ENCODE data around the gene TLN1. TPM values are rescaled to one million over a fixed set of nuclear protein-coding genes. Genes with fewer than 3 reads are reported as not detected.

TLN1 gene
- total and polyA plus RNA-seq, 2 of the 4 experiments (the other 2 are of a cell fraction), result 228 to 346 TPM

DNA sequence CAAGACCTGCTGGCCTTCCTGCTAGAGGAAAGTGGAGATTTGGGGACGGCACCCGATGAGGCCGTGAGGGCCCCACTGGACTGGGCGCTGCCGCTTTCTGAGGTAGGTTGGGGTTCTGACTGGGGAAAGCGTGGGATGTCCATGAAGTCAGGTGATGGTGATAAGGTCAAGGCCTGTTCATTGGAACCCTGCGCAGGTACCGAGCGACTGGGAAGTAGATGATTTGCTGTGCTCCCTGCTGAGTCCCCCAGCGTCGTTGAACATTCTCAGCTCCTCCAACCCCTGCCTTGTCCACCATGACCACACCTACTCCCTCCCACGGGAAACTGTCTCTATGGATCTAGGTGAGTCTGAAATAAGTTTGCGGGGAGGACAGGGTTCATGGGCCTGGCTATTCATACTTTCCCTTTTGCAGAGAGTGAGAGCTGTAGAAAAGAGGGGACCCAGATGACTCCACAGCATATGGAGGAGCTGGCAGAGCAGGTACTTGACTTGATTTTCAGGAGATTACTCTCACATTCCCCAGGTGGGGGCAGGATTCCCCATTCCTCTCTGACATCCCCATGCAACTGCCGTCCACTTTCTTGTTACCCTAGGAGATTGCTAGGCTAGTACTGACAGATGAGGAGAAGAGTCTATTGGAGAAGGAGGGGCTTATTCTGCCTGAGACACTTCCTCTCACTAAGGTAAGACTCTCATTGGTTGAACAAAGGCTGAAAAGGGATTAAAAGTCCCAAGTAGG is 976 bp upstream of the TLN1 start (continued):
- TF ChIP-seq, protein P1, sequence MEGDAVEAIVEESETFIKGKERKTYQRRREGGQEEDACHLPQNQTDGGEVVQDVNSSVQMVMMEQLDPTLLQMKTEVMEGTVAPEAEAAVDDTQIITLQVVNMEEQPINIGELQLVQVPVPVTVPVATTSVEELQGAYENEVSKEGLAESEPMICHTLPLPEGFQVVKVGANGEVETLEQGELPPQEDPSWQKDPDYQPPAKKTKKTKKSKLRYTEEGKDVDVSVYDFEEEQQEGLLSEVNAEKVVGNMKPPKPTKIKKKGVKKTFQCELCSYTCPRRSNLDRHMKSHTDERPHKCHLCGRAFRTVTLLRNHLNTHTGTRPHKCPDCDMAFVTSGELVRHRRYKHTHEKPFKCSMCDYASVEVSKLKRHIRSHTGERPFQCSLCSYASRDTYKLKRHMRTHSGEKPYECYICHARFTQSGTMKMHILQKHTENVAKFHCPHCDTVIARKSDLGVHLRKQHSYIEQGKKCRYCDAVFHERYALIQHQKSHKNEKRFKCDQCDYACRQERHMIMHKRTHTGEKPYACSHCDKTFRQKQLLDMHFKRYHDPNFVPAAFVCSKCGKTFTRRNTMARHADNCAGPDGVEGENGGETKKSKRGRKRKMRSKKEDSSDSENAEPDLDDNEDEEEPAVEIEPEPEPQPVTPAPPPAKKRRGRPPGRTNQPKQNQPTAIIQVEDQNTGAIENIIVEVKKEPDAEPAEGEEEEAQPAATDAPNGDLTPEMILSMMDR (conservative IDR thresholded peaks at IDR 0.05; ENCODE audit: low read depth, low read length), result peak; percentile 18; the same call in 1 of the 2 replicates
- TF ChIP-seq NFE2L2 (IDR thresholded peaks at IDR 0.05; ENCODE audit: low read depth, low read length), result no peak
